HCT116 (cell line): ENCODE results near the gene MYBPH.

Experiments used
- CBX3 ChIP-seq: IDR thresholded peaks from 2 replicates; pipeline ENCODE4 v1.6.1; 2012; ENCODE audit warnings: low read depth
- CEBPB ChIP-seq: IDR thresholded peaks from 2 replicates; pipeline ENCODE4 v1.6.1; 2012; ENCODE audit warnings: low read depth
- CTCF ChIP-seq, 3 experiments: fragments of 200-600 bp in 1 of 3; sonication (generic) in 1 of 3; IDR thresholded peaks in 2 of 3; conservative IDR thresholded peaks in 1 of 3; 2 replicates each; pipeline ENCODE4 v1.5.1; 2012 to 2017; ENCODE audit warnings: low read depth in 2 of 3, low read length in 2 of 3, antibody characterized with exemption in 1 of 3, borderline replicate concordance in 1 of 3, control low read depth in 1 of 3, mild to moderate bottlenecking in 1 of 3, mixed read lengths in 1 of 3, mixed run types in 1 of 3, moderate library complexity in 1 of 3; ENCODE audit not compliant: insufficient read depth in 1 of 3
- ELF1 ChIP-seq: IDR thresholded peaks from 2 replicates; pipeline ENCODE4 v1.6.1; 2012; ENCODE audit warnings: low read depth, borderline replicate concordance
- EZH2 ChIP-seq: fragments of 200-600 bp; sonication (generic); IDR thresholded peaks from 2 replicates; pipeline ENCODE4 v1.6.1; 2017; ENCODE audit warnings: antibody characterized with exemption, mixed run types
- EZH2phosphoT487 ChIP-seq: fragments of 200-600 bp; IDR thresholded peaks from 2 replicates; pipeline ENCODE4 v1.6.1; 2018; ENCODE audit warnings: antibody characterized with exemption, borderline replicate concordance
- FOSL1 ChIP-seq: IDR thresholded peaks from 2 replicates; pipeline ENCODE4 v1.6.1; 2012; ENCODE audit warnings: low read depth
- POLR2AphosphoS5 ChIP-seq: IDR thresholded peaks from 2 replicates; pipeline ENCODE4 v1.6.1; 2011; ENCODE audit warnings: mild to moderate bottlenecking, low read depth, low read length, moderate library complexity
- RAD21 ChIP-seq: IDR thresholded peaks from 2 replicates; pipeline ENCODE4 v1.6.1; 2012; ENCODE audit warnings: low read depth, mild to moderate bottlenecking
- REST ChIP-seq: IDR thresholded peaks from 2 replicates; pipeline ENCODE4 v1.6.1; 2012; ENCODE audit warnings: low read depth
- SRF ChIP-seq: IDR thresholded peaks from 2 replicates; pipeline ENCODE4 v1.6.1; 2012; ENCODE audit warnings: low read depth
- YY1 ChIP-seq: IDR thresholded peaks from 2 replicates; pipeline ENCODE4 v1.6.1; 2011; ENCODE audit warnings: low read length, low read depth, moderate library complexity, mild to moderate bottlenecking; ENCODE audit not compliant: insufficient replicate concordance; ENCODE audit errors: extremely low read depth
- ZFX ChIP-seq: fragments of 450-650 bp; IDR thresholded peaks from 2 replicates; pipeline ENCODE4 v1.6.1; 2017

- TF ChIP-seq YY1 (no peak), CTCF (IDR thresholded peaks at IDR 0.05 in 2 of 3, conservative IDR thresholded peaks at IDR 0.05 in 1 of 3; ENCODE audit: borderline replicate concordance in 1 of 3, insufficient read depth in 1 of 3, low read depth in 2 of 3, low read length in 2 of 3) (peak in 2 of 3 experiments; percentile 32 to 34; a peak in 2 of 6 replicates), RAD21 (no peak), REST (no peak), ZFX (no peak), CBX3 (no peak), FOSL1 (no peak), ELF1 (no peak), CEBPB (no peak), EZH2phosphoT487 (no peak), EZH2 (no peak), SRF (no peak), POLR2AphosphoS5 (no peak)
Observed at GRCh38 chr1:203136409-203137042, 39.1 kb downstream of the MYBPH start.
